OCI-LY1 (cell line): ENCODE measurements around the gene GRK6.

ENCODE experiments used
- H2AFZ ChIP-seq: fragments of 200-600 bp; sonication (generic), shearing (Covaris generic); 2 replicates; pipeline ENCODE4 v1.6.0; 2014; ENCODE audit warnings: antibody characterized with exemption, mild to moderate bottlenecking, low read length
- H3F3A ChIP-seq: fragments of 200-600 bp; sonication (generic), shearing (Covaris generic); 2 replicates; pipeline ENCODE4 v1.6.0; 2014; ENCODE audit warnings: mild to moderate bottlenecking, antibody characterized with exemption, low read length, moderate library complexity; ENCODE audit not compliant: insufficient read depth
- H3K27ac ChIP-seq: fragments of 200-600 bp; sonication (generic); 2 replicates; pipeline ENCODE4 v1.5.1; 2014; ENCODE audit warnings: low read length, mixed run types, mild to moderate bottlenecking, low read depth; ENCODE audit not compliant: poor library complexity, severe bottlenecking
- H3K27me3 ChIP-seq: fragments of 200-600 bp; sonication (generic); 2 replicates; pipeline ENCODE4 v1.6.0; 2014; ENCODE audit warnings: antibody characterized with exemption, mild to moderate bottlenecking, low read length, moderate library complexity; ENCODE audit not compliant: insufficient read depth
- H3K36me3 ChIP-seq: fragments of 200-600 bp; sonication (generic); 2 replicates; pipeline ENCODE4 v1.6.1; 2014; ENCODE audit warnings: mild to moderate bottlenecking, antibody characterized with exemption, low read length, moderate library complexity, mixed read lengths; ENCODE audit not compliant: insufficient read depth
- H3K4me1 ChIP-seq: fragments of 200-600 bp; sonication (generic); 2 replicates; pipeline ENCODE4 v1.5.1; 2014; ENCODE audit warnings: mild to moderate bottlenecking, low read length, moderate library complexity; ENCODE audit not compliant: insufficient read depth, severe bottlenecking
- H3K4me2 ChIP-seq: fragments of 200-600 bp; sonication (generic), shearing (Covaris generic); 2 replicates; pipeline ENCODE4 v1.6.1; 2014; ENCODE audit warnings: low read length
- H3K4me3 ChIP-seq: fragments of 200-600 bp; sonication (generic); 2 replicates; pipeline ENCODE4 v1.5.1; 2014; ENCODE audit warnings: low read length, low read depth, mild to moderate bottlenecking, mixed read lengths; ENCODE audit not compliant: poor library complexity, severe bottlenecking
- H3K79me2 ChIP-seq: fragments of 200-600 bp; shearing (Covaris generic); 2 replicates; pipeline ENCODE4 v1.6.1; 2016; ENCODE audit warnings: mixed run types, low read length, mixed read lengths; ENCODE audit not compliant: insufficient read depth
- H3K9ac ChIP-seq: fragments of 200-600 bp; sonication (generic), shearing (Covaris generic); 2 replicates; pipeline ENCODE4 v1.6.1; 2014; ENCODE audit warnings: mild to moderate bottlenecking, low read length, mixed read lengths
- H3K9me2 ChIP-seq: fragments of 200-600 bp; sonication (generic), shearing (Covaris generic); 2 replicates; pipeline ENCODE4 v1.6.1; 2014; ENCODE audit warnings: low read depth, mild to moderate bottlenecking, low read length, mixed read lengths
- H3K9me3 ChIP-seq: fragments of 200-600 bp; shearing (Covaris generic); 2 replicates; pipeline ENCODE4 v1.6.1; 2014; ENCODE audit warnings: low read length, mixed read lengths
- H4K20me1 ChIP-seq: fragments of 200-600 bp; sonication (generic), shearing (Covaris generic); 2 replicates; pipeline ENCODE4 v1.6.0; 2016; ENCODE audit warnings: mild to moderate bottlenecking, low read length; ENCODE audit not compliant: insufficient read depth
- EZH2 ChIP-seq: fragments of 200-600 bp; sonication (generic), shearing (Covaris generic); IDR thresholded peaks from 2 replicates; pipeline ENCODE4 v1.8.0; 2017; ENCODE audit warnings: borderline replicate concordance, mixed run types, mild to moderate bottlenecking, antibody characterized with exemption, low read length, moderate library complexity, mixed read lengths
- TF ChIP-seq, protein P1 (sequence below): fragments of 200-600 bp; sonication (generic), shearing (Covaris generic); IDR thresholded peaks from 2 replicates; pipeline ENCODE4 v1.5.1; 2017; ENCODE audit warnings: mild to moderate bottlenecking, antibody characterized with exemption, low read length, moderate library complexity, mixed read lengths

The GRK6 gene

GRCh38 chr5:177465044-177465443 is 38.6 kb downstream of the GRK6 start:
- H4K20me1 ChIP-seq: no peaks in the 10 kb centered on the region
- H2AFZ ChIP-seq: no peak overlapping the region
- H3K4me3 ChIP-seq: no peak overlapping the region
- H3K4me1 ChIP-seq: peaks cover 8% of the 10 kb centered on the region
- no peak overlapping the region for H3K9ac ChIP-seq
- H3K27me3 ChIP-seq: no peaks in the 10 kb centered on the region
- no peaks in the 10 kb centered on the region for H3F3A ChIP-seq
- TF ChIP-seq EZH2: no peak
- TF ChIP-seq, protein P1, sequence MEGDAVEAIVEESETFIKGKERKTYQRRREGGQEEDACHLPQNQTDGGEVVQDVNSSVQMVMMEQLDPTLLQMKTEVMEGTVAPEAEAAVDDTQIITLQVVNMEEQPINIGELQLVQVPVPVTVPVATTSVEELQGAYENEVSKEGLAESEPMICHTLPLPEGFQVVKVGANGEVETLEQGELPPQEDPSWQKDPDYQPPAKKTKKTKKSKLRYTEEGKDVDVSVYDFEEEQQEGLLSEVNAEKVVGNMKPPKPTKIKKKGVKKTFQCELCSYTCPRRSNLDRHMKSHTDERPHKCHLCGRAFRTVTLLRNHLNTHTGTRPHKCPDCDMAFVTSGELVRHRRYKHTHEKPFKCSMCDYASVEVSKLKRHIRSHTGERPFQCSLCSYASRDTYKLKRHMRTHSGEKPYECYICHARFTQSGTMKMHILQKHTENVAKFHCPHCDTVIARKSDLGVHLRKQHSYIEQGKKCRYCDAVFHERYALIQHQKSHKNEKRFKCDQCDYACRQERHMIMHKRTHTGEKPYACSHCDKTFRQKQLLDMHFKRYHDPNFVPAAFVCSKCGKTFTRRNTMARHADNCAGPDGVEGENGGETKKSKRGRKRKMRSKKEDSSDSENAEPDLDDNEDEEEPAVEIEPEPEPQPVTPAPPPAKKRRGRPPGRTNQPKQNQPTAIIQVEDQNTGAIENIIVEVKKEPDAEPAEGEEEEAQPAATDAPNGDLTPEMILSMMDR: no peak
- no peaks in the 10 kb centered on the region for H3K9me3 ChIP-seq
- H3K9me2 ChIP-seq: no peaks in the 10 kb centered on the region
- no peak overlapping the region for H3K4me2 ChIP-seq
- H3K27ac ChIP-seq: no peak overlapping the region
- no peaks in the 10 kb centered on the region for H3K79me2 ChIP-seq
- peaks cover 61% of the 10 kb centered on the region for H3K36me3 ChIP-seq

DNA sequence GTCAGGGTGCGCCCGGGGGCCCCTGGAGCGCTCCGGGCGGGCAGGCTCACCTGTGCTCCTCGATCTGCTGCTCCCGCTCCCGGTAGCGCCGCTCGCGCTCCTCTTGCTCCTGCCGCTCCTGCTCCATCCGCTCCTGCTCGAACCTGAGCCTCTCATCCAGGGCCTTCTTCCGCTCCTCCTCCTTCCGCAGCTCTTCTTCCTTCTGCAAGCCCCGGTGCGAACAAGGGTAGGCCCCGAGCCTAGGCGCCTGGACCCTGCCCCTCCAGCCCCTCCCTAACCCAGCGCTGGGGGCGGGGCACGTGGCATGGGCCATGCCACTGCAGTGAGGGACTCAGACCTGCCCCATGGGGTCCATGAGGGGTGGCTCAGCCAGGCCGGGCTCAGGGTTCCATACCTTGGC is 40.4 kb downstream of the GRK6 start:
- TF ChIP-seq, protein P1: no peak
- no peak for TF ChIP-seq EZH2
- Histone ChIP-seq H3K36me3 (peaks cover 66% of the 10 kb centered on the region), H3F3A (no peaks in the 10 kb centered on the region), H3K27ac (no peak overlapping the region), H4K20me1 (no peaks in the 10 kb centered on the region), H3K4me3 (no peak overlapping the region), H3K4me1 (peaks cover 20% of the 10 kb centered on the region), H3K9me2 (no peaks in the 10 kb centered on the region), H3K9me3 (no peaks in the 10 kb centered on the region), H2AFZ (no peak overlapping the region), H3K27me3 (no peaks in the 10 kb centered on the region), H3K9ac (no peak overlapping the region), H3K4me2 (no peak overlapping the region), H3K79me2 (no peaks in the 10 kb centered on the region)

DNA sequence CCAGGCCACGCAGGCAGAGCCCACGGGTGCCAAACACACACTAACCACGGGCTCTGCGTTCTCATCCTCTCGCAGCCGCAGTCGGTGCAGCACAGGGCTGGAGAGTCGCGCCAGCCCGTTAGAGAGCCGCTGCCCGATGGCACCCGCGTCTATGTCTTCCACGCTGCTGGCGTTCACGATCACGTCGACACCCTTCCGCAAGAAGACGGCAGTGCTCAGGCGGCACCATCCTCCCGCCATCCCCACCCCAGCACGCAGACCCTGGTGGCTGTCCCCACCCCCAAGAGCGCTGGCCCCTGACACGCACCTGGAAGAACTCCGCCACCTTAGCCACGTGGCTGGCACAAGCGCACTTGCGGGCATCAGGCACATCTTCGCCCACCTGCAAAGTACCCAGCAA is 41.0 kb downstream of the GRK6 start:
- Histone ChIP-seq H3K4me2 (no peak overlapping the region), H3K27me3 (no peaks in the 10 kb centered on the region), H3F3A (no peaks in the 10 kb centered on the region), H3K79me2 (no peaks in the 10 kb centered on the region), H3K27ac (no peak overlapping the region), H4K20me1 (no peaks in the 10 kb centered on the region), H3K9ac (no peak overlapping the region), H3K9me2 (no peaks in the 10 kb centered on the region), H3K4me3 (no peak overlapping the region), H3K4me1 (peaks cover 25% of the 10 kb centered on the region), H2AFZ (no peak overlapping the region), H3K36me3 (peaks cover 66% of the 10 kb centered on the region), H3K9me3 (no peaks in the 10 kb centered on the region)
- TF ChIP-seq, protein P1: no peak
- TF ChIP-seq EZH2: no peak
